Progenitor cell of endocrine pancreas (in vitro differentiated cells): ENCODE results near the gene EHBP1L1. TPM values are rescaled to one million over a fixed set of nuclear protein-coding genes. Genes with fewer than 3 reads are reported as not detected.

Experiments used
- DNase-seq: peaks from one replicate; pipeline ENCODE4 v3.0.0; 2021; ENCODE audit warnings: low spot score; ENCODE audit not compliant: unreplicated experiment
- H3K27ac Mint-ChIP-seq: 2 replicates; pipeline ENCODE4 v1.8.0; 2021; ENCODE audit warnings: mild to moderate bottlenecking, moderate library complexity, mixed read lengths
- H3K27me3 Mint-ChIP-seq: 2 replicates; pipeline ENCODE4 v1.8.0; 2021; ENCODE audit warnings: mixed read lengths
- H3K36me3 Mint-ChIP-seq: 2 replicates; pipeline ENCODE4 v1.8.0; 2022; ENCODE audit warnings: mixed read lengths; ENCODE audit not compliant: insufficient read depth
- H3K4me1 Mint-ChIP-seq: 2 replicates; pipeline ENCODE4 v1.8.0; 2021; ENCODE audit warnings: low read depth, mixed read lengths
- H3K4me3 Mint-ChIP-seq: 2 replicates; pipeline ENCODE4 v1.8.0; 2021; ENCODE audit warnings: low read depth, mild to moderate bottlenecking, moderate library complexity, mixed read lengths
- H3K9me3 Mint-ChIP-seq: 2 replicates; pipeline ENCODE4 v1.8.0; 2021; ENCODE audit warnings: low read depth, mixed read lengths
- total RNA-seq: library from RNA; stranded (reverse); gene quantifications from 2 replicates; pipeline ENCODE4 v1.2.1, GENCODE V29; 2021
- TF ChIP-seq, protein P1 (sequence below): fragments of 200-600 bp; sonication (generic); IDR thresholded peaks from one replicate; pipeline ENCODE4 v1.5.0; 2021; ENCODE audit warnings: antibody characterized with exemption, mild to moderate bottlenecking; ENCODE audit not compliant: unreplicated experiment

The EHBP1L1 gene
- total RNA-seq, 1 donor from 2014 or later, result 13.0 TPM

DNA sequence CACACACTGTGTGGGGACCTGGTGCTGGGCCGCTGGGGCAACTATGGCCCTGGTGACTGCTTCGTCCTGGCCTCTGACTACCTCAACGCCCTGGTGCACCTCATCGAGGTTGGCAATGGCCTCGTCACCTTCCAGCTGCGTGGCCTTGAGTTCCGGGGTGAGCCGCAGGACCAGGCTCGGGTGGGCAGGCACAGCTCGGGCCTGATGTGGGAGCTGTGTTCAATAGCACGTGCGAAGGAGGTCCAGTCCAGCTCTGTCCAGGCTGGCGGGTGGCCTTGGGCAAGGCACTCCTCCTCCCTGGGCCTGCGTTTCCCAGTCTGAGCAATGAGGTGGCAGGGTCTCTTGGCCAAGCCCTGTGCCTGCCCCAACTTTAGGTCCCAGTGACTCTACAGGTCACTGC lies 53.7 kb downstream of the EHBP1L1 start:
- TF ChIP-seq, protein P1, sequence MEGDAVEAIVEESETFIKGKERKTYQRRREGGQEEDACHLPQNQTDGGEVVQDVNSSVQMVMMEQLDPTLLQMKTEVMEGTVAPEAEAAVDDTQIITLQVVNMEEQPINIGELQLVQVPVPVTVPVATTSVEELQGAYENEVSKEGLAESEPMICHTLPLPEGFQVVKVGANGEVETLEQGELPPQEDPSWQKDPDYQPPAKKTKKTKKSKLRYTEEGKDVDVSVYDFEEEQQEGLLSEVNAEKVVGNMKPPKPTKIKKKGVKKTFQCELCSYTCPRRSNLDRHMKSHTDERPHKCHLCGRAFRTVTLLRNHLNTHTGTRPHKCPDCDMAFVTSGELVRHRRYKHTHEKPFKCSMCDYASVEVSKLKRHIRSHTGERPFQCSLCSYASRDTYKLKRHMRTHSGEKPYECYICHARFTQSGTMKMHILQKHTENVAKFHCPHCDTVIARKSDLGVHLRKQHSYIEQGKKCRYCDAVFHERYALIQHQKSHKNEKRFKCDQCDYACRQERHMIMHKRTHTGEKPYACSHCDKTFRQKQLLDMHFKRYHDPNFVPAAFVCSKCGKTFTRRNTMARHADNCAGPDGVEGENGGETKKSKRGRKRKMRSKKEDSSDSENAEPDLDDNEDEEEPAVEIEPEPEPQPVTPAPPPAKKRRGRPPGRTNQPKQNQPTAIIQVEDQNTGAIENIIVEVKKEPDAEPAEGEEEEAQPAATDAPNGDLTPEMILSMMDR, result no peak
- no peak for DNase-seq
- Mint-ChIP-seq H3K27ac (no peak overlapping the region), H3K9me3 (no peaks in the 10 kb centered on the region), H3K27me3 (no peaks in the 10 kb centered on the region), H3K36me3 (peaks cover 5% of the 10 kb centered on the region), H3K4me1 (no peaks in the 10 kb centered on the region), H3K4me3 (no peak overlapping the region)

DNA sequence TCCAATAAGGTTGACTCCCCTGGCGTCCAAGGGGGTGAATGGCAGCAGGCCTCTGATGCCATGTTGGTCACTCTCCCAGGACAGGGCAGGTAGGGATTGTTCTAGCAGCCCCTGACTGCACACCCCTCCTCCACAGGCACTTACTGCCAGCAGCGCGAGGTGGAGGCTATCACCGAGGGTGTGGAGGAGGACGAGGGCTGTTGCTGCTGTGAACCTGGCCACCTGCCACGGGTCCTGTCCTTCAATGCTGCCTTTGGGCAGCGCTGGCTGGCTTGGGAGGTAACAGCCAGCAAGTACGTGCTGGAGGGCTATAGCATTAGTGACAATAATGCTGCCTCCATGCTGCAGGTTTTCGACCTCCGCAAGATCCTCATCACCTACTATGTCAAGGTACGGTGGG lies 54.4 kb downstream of the EHBP1L1 start:
- H3K9me3 Mint-ChIP-seq, result no peaks in the 10 kb centered on the region
- H3K36me3 Mint-ChIP-seq, result peaks cover 5% of the 10 kb centered on the region
- H3K27me3 Mint-ChIP-seq, result no peaks in the 10 kb centered on the region
- H3K27ac Mint-ChIP-seq, result no peak overlapping the region
- DNase-seq, result no peak
- TF ChIP-seq, protein P1, result no peak
- no peaks in the 10 kb centered on the region for H3K4me1 Mint-ChIP-seq
- no peak overlapping the region for H3K4me3 Mint-ChIP-seq

DNA sequence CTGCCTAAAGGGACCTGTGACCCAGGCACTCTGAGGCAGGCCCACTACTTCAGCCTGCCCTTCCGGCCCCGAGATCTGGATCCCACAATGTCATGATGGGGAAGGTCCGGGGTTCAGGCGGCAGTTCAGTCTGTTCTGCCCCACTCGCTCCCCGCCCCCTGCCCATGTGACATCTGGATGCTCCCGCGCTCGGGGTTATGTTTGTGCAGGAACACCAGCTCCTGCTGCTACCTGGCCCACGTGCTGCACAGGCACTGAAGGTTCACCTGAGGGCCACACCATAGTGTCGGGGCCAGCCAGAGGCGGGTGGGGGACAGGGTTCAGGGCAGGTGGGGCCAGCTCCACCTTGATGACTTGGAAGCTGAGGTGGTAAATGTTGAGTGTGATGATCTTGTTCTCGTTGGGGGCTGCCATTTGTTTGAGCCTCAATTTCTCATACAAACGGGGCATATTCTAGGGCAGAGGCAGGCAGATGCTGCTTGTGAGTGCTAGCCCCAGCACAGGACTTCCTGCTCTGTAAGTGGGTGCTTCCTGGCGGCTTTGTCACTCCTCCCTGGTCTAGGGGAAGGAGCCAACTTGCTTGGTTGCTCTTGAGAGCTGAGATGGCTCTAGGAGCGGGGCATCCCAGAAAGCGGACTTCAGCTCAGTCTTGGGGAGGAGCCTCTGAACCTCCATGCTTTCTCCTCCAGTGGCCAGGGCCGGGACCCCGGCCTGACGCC lies 57.7 kb downstream of the EHBP1L1 start:
- Mint-ChIP-seq H3K27ac (no peak overlapping the region), H3K4me3 (no peak overlapping the region), H3K9me3 (no peaks in the 10 kb centered on the region), H3K36me3 (peaks cover 4% of the 10 kb centered on the region), H3K27me3 (no peaks in the 10 kb centered on the region), H3K4me1 (peaks cover 3% of the 10 kb centered on the region)
- DNase-seq, result no peak
- TF ChIP-seq, protein P1, result no peak

- H3K27me3 Mint-ChIP-seq, result no peaks in the 10 kb centered on the region
- H3K4me1 Mint-ChIP-seq, result peaks cover 6% of the 10 kb centered on the region
- H3K36me3 Mint-ChIP-seq, result peaks cover 4% of the 10 kb centered on the region
- H3K9me3 Mint-ChIP-seq, result no peaks in the 10 kb centered on the region
- H3K4me3 Mint-ChIP-seq, result no peak overlapping the region
- no peak for DNase-seq
- TF ChIP-seq, protein P1, result no peak
- H3K27ac Mint-ChIP-seq, result no peak overlapping the region
Observed at GRCh38 chr11:65634109-65634436, 58.2 kb downstream of the EHBP1L1 start.

GRCh38 chr11:65634440-65634839 lies 58.6 kb downstream of the EHBP1L1 start:
- DNase-seq, result no peak
- no peak overlapping the region for H3K4me3 Mint-ChIP-seq
- peaks cover 3% of the 10 kb centered on the region for H3K36me3 Mint-ChIP-seq
- H3K9me3 Mint-ChIP-seq, result no peaks in the 10 kb centered on the region
- TF ChIP-seq, protein P1, result no peak
- peaks cover 6% of the 10 kb centered on the region for H3K4me1 Mint-ChIP-seq
- no peaks in the 10 kb centered on the region for H3K27me3 Mint-ChIP-seq
- H3K27ac Mint-ChIP-seq, result no peak overlapping the region
